NCI-H69 (cell line): ENCODE results near the gene DIP2B.
"Not testable (repeated sequence)": the region's sequence is repeated elsewhere in the genome, so short reads cannot be mapped to it uniquely, and the experiment has no call there.

Source experiments
- DNase-seq: peaks from one replicate; lab custom pipeline; 2025; lab: John Stamatoyannopoulos, UW

DIP2B gene

GRCh38 chr12:50504798-50505674, at the start of gene DIP2B:
Gene DIP2B, plus strand, starts transcription at chr12:50504985. Its CDS starts 156 bp downstream, at chr12:50505141.
- DNase-seq, result peak; percentile 96

- no peak for DNase-seq
Observed at GRCh38 chr12:50458606-50459005, 46.2 kb upstream of the DIP2B start.

GRCh38 chr12:50467439-50467838, 37.3 kb upstream of the DIP2B start:
- DNase-seq, result no peak

- no peak for DNase-seq
Observed at GRCh38 chr12:50477241-50477832, 27.4 kb upstream of the DIP2B start.

- no peak for DNase-seq
Observed at GRCh38 chr12:50482571-50482970, 22.2 kb upstream of the DIP2B start.

- DNase-seq, result no peak
Observed at GRCh38 chr12:50483488-50483887, 21.3 kb upstream of the DIP2B start.

GRCh38 chr12:50488801-50489200, 16.0 kb upstream of the DIP2B start:
- no peak for DNase-seq

- not testable (repeated sequence) for DNase-seq
Observed at GRCh38 chr12:50498119-50498518, 6.7 kb upstream of the DIP2B start.

GRCh38 chr12:50505675-50506530, 1.1 kb downstream of the DIP2B start:
- peak; percentile 43 for DNase-seq

GRCh38 chr12:50506753-50507473, 2.1 kb downstream of the DIP2B start:
- no peak for DNase-seq

GRCh38 chr12:50507474-50507838, 2.7 kb downstream of the DIP2B start:
- no peak for DNase-seq

- peak; percentile 16 for DNase-seq
Observed at GRCh38 chr12:50507930-50508329, 3.1 kb downstream of the DIP2B start.

- DNase-seq, result no peak
Observed at GRCh38 chr12:50508414-50508813, 3.6 kb downstream of the DIP2B start.

- no peak for DNase-seq
Observed at GRCh38 chr12:50508970-50509663, 4.3 kb downstream of the DIP2B start.

- peak; percentile 62 for DNase-seq
Observed at GRCh38 chr12:50514526-50515276, 9.9 kb downstream of the DIP2B start.

- DNase-seq, result no peak
Observed at GRCh38 chr12:50515587-50515986, 10.8 kb downstream of the DIP2B start.

GRCh38 chr12:50517421-50518048, 12.8 kb downstream of the DIP2B start:
- peak; percentile 26 for DNase-seq

GRCh38 chr12:50518090-50518489, 13.3 kb downstream of the DIP2B start:
- no peak for DNase-seq

GRCh38 chr12:50519353-50519752, 14.6 kb downstream of the DIP2B start:
- no peak for DNase-seq
